ENCODE results near the gene PRAMEF25.
"Not testable (repeated sequence)": the region's sequence is repeated elsewhere in the genome, so short reads cannot be mapped to it uniquely, and the experiment has no call there.

The PRAMEF25 gene

DNA sequence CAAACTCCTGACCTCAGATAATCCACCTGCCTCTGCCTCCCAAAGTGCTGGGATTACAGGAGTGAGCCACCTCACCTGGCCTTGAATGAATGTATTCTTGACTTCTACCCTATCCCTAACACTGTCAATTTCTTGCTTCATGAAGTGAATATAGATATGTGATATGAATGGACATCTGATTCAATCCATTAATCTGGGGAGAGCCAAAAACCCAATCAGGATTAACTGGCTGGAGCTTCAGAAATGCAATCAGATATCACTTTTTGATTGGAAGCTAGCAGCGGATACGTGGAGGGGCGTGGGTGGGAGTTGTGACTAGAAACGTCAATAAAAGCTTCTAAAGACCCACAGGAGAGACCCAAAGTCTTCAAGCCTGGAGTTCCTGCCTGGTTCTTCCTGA is at the start of gene PRAMEF25:
Gene PRAMEF25 (plus strand): TSS at position 301 of the 400 bp plus-strand sequence. CDS start 2,920 bp downstream, outside the sequence.
- not testable (repeated sequence) for DNase-seq (ENCODE audit: low spot score)

GRCh38 chr1:13056475-13056874 is 14.1 kb upstream of the PRAMEF25 start, which contains the start of gene PRAMEF27:
PRAMEF27 (minus strand) TSS chr1:13056575; CDS start chr1:13053659, 2,916 bp downstream.
- not testable (repeated sequence) for DNase-seq (ENCODE audit: low spot score)

- DNase-seq (ENCODE audit: low spot score), result not testable (repeated sequence)
These were observed 46.2 kb downstream of the PRAMEF25 start, which contains the start of gene HNRNPCL2 for GRCh38 chr1:13116754-13117153. HNRNPCL2 (minus strand) TSS chr1:13116854; CDS start chr1:13116400, 454 bp downstream.

All from AG08396 (cell line).